GM12801 (cell line): ENCODE measurements around the gene TMEM225B.

ENCODE experiments used
- TF ChIP-seq, protein P1 (sequence below): IDR thresholded peaks from one replicate; pipeline ENCODE4 v1.5.1; 2011; ENCODE audit warnings: control low read depth; ENCODE audit not compliant: insufficient read length; ENCODE audit errors: extremely low read depth

The TMEM225B gene

DNA sequence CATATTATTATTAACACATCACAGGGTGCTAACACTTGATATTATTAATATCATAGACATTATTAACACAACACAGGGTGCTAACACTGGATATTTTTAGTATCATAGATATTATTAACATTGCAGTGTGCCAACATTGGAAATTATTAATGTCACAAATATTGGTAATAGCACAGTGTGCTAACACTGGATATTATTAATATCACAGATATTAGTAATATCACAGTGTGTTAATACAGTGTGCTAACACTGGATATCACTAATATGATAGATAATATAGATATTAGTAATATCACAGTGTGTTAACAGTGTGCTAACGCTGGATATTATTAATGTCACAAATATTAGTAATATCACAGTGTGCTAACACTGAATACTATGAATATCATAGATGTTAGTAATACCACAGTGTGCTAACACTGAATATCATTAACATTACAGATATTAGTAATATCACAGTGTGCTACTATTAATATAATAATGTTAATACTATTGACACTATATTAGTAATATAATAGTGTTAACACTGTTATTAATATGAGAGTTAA, 1.6 kb upstream of the TMEM225B start:
- TF ChIP-seq, protein P1, sequence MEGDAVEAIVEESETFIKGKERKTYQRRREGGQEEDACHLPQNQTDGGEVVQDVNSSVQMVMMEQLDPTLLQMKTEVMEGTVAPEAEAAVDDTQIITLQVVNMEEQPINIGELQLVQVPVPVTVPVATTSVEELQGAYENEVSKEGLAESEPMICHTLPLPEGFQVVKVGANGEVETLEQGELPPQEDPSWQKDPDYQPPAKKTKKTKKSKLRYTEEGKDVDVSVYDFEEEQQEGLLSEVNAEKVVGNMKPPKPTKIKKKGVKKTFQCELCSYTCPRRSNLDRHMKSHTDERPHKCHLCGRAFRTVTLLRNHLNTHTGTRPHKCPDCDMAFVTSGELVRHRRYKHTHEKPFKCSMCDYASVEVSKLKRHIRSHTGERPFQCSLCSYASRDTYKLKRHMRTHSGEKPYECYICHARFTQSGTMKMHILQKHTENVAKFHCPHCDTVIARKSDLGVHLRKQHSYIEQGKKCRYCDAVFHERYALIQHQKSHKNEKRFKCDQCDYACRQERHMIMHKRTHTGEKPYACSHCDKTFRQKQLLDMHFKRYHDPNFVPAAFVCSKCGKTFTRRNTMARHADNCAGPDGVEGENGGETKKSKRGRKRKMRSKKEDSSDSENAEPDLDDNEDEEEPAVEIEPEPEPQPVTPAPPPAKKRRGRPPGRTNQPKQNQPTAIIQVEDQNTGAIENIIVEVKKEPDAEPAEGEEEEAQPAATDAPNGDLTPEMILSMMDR, result no peak

DNA sequence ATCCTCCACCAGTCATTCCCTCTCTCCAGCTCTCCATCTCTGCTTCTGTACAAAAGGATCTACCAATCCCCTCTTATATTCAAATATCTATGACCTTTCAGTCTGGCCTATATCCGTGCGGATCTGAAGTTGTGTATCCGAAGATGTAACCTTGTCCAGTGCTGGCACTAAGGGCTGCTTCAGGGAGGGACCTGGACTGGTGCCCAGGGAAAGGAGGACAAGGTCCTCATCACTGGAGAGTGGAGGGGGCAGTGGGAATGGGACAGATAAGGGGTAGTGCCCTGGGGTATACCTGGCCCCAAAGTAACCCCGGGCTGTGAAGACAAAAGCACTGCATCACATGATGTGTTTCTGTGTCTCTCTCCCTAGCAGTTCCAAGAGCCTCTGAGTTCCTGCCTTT, 1.8 kb downstream of the TMEM225B start:
- TF ChIP-seq, protein P1, result no peak

DNA sequence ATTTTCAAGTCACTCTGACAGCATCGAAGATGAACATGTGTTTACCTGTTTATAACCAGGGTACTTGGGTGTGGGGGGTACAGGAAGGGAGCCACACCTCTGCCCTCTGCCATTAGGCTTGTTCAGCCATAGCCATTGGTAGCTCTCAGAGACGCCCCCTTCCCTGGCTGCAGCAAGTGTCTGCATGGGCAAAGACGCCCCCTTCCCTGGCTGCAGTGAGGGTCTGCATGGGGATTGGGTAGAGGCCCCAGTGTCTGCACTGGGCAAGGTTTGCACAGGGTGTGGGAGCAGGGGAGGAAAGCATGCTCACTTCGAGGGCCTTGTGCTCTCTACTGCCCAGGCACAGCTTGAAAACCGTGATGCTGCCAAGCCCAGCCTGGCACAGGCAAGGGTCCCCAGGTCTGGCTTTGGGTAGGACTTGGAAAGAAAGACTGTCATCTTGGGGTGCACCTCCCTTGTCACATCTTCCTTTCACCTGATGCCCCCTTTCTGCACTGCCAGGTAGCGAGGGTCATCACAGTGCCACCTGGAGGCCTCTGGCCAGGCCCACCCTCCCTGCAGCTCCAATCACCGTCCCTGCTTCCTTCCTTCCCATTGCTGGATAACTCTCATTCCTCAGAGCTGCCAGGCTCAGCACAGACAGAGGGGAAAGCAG, 3.7 kb downstream of the TMEM225B start:
- TF ChIP-seq, protein P1, result no peak

DNA sequence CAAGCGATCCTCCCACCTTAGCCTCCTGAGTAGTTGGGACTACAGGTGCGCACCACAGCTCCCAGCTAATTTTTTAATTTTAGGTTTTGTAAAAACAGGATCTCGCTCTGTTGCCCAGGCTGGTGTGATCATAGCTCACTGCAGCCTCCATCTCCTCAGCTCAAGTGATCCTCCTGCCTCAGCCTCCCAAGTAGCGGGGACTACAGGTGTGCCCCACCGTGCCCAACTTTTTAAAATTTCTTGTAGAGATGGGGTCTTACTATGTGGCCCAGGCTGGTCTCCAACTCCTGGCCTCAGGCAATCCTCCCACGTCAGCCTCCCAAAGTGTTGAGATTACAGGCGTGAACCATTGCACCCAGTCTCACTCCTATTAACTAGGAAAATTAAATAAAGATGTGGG, 7.5 kb downstream of the TMEM225B start:
- TF ChIP-seq, protein P1, result no peak

DNA sequence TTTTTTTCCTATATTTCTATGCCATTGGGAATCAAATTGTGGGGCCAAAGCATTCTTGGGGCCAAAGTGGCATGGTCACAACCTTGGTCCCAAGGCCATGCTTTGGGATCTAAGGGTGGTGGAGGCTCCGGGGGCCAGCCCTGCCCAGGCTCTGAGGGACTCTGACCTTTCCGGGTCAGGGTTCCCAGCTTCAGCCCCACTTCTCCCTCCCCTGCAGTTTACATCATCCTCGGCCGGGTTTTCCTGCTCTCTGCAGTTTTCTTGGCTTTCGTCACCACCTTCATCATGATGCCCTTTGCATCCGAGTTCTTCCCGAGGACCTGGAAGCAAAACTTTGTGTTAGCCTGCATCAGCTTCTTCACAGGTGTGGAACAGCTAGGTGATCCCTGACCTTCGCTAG, 8.5 kb downstream of the TMEM225B start:
- TF ChIP-seq, protein P1, result no peak

DNA sequence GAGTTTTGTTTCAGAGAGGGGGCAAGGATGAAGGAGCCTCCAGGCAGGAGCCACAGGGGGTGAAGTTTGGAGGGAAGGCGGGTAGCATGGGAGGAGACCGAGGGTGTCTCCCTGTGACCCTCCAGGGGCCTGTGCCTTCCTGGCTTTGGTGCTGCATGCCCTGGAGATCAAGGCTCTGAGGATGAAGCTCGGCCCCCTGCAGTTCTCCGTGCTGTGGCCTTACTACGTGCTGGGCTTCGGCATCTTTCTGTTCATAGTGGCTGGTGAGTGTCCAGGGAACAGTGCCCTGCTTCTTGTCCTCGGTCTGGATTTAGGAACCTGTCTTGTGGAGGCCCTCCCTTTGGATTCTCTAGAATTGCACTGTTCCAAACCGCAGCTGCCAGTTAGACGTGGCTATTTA, 9.5 kb downstream of the TMEM225B start:
- TF ChIP-seq, protein P1, result no peak

DNA sequence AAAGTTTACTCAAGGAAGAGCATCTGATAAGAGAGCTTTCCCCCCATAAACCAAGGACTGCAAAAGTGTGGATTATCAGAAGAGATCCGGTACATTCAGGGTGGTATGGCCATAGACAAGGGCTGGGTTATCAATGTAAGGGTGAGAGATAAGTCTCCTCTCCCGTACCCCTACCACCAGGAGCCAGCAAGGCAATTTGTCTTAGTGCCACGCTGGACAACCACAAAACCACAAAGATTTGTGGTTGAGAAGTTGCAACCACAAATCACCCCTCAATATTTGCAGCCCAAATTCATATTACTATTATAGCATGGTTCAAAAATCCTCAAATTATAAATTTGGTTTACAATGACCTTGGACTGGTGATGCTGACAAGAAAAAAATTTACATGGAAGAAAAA, 16.4 kb downstream of the TMEM225B start:
- TF ChIP-seq, protein P1, result no peak
